Hepatocyte (in vitro differentiated cells): ENCODE measurements around the gene SPAG16. TPM values are rescaled to one million over a fixed set of nuclear protein-coding genes. Genes with fewer than 3 reads are reported as not detected.

Experiments
- DNase-seq: peaks from one replicate; pipeline ENCODE4 v3.0.0-alpha.2; 2016; ENCODE audit warnings: low spot score
- H2AFZ ChIP-seq: fragments of 200-600 bp; sonication (generic); 2 replicates; pipeline ENCODE4 v1.6.0; 2016; ENCODE audit warnings: antibody characterized with exemption, mild to moderate bottlenecking
- H3K27ac ChIP-seq: fragments of 200-600 bp; sonication (generic); 2 replicates; pipeline ENCODE4 v1.5.1; 2016; ENCODE audit warnings: mild to moderate bottlenecking
- H3K27me3 ChIP-seq: fragments of 200-600 bp; sonication (generic); 2 replicates; pipeline ENCODE4 v1.6.1; 2016
- H3K36me3 ChIP-seq: fragments of 200-600 bp; sonication (generic); replicated peaks from 2 replicates; pipeline ENCODE4 v1.5.1; 2016; ENCODE audit warnings: low read depth; ENCODE audit not compliant: insufficient read depth
- H3K4me1 ChIP-seq: fragments of 200-600 bp; sonication (generic); 2 replicates; pipeline ENCODE4 v1.5.1; 2016; ENCODE audit warnings: mild to moderate bottlenecking, moderate library complexity; ENCODE audit not compliant: insufficient read depth
- H3K4me2 ChIP-seq: fragments of 200-600 bp; sonication (generic); 2 replicates; pipeline ENCODE4 v1.6.0; 2016
- H3K4me3 ChIP-seq: fragments of 200-600 bp; sonication (generic); 2 replicates; pipeline ENCODE4 v1.5.1; 2016; ENCODE audit warnings: mild to moderate bottlenecking
- H3K79me2 ChIP-seq: fragments of 200-600 bp; sonication (generic); 2 replicates; pipeline ENCODE4 v1.6.0; 2017; ENCODE audit warnings: mild to moderate bottlenecking
- H3K9me2 ChIP-seq: fragments of 200-600 bp; sonication (generic); replicated peaks from 2 replicates; pipeline ENCODE4 v1.6.0; 2017; ENCODE audit warnings: mild to moderate bottlenecking; ENCODE audit not compliant: insufficient read depth
- H3K9me3 ChIP-seq: fragments of 200-600 bp; sonication (generic); 2 replicates; pipeline ENCODE4 v1.5.1; 2016; ENCODE audit warnings: low read depth, mild to moderate bottlenecking
- H4K20me1 ChIP-seq: fragments of 200-600 bp; sonication (generic); 2 replicates; pipeline ENCODE4 v1.6.0; 2016; ENCODE audit warnings: mild to moderate bottlenecking; ENCODE audit not compliant: insufficient read depth, poor library complexity, severe bottlenecking
- EZH2 ChIP-seq: fragments of 200-600 bp; sonication (generic); IDR thresholded peaks from 2 replicates; pipeline ENCODE4 v1.6.1; 2016; ENCODE audit warnings: antibody characterized with exemption, mild to moderate bottlenecking, borderline replicate concordance
- EZH2phosphoT487 ChIP-seq: fragments of 200-600 bp; sonication (generic); IDR thresholded peaks from one replicate; pipeline ENCODE4 v1.6.1; 2018; ENCODE audit warnings: antibody characterized with exemption, mild to moderate bottlenecking, low read depth, moderate library complexity; ENCODE audit not compliant: unreplicated experiment, severe bottlenecking
- WGBS: methylation state at CpG from one replicate; pipeline ENCODE4 v1.1.6; 2016; ENCODE audit warnings: low lambda C conversion rate; ENCODE audit errors: missing lambda C conversion rate; 5-methylcytosine and 5-hydroxymethylcytosine counted together
- polyA plus RNA-seq: library from polyadenylated mRNA; unstranded; fragments of >200 nt; fragmentation: Nextera tagmentation; extraction: Ambion mirVana; gene quantifications from 2 replicates; pipeline ENCODE4 v1.2.1, GENCODE V29; 2016
- total RNA-seq: library from RNA; depleted of rRNA; stranded (reverse); fragments of >200 nt; gene quantifications from 2 replicates; pipeline ENCODE4 v1.2.3, GENCODE V29; 2014
- TF ChIP-seq, protein P1 (sequence below): fragments of 200-600 bp; sonication (generic); IDR thresholded peaks from 2 replicates; pipeline ENCODE4 v1.5.1; 2016; ENCODE audit warnings: antibody characterized with exemption, mild to moderate bottlenecking; ENCODE audit not compliant: poor library complexity

SPAG16 gene
- total and polyA plus RNA-seq, 2 experiments from 2014 or later = 52.1 to 56.9 TPM

DNA sequence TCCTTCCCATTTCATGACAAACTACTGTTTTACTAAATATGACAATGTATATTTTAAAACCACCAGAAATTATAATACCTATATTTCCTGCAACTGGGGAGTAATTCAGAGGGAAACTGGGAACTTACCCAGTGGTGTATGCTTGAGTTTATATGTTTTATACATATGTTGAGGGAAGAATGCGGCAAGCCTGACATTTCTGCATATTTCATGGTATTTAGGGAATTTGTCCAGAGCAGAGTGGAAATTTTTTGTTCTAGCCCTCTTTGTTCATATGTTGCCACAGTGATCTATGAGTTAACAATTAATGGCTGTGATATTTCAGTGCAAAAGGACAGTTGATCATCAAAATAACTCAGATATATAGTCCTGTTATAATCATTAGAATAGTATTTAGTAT is 895.8 kb downstream of the SPAG16 start:
- H3K27me3 ChIP-seq = no peaks in the 10 kb centered on the region
- no peaks in the 10 kb centered on the region for H3K4me1 ChIP-seq
- no peaks in the 10 kb centered on the region for H3K36me3 ChIP-seq
- no peaks in the 10 kb centered on the region for H3K79me2 ChIP-seq
- no peaks in the 10 kb centered on the region for H3K9me3 ChIP-seq
- 97% methylated on average over 1 of the region's 1 CpG for WGBS
- no peak for DNase-seq
- H3K4me3 ChIP-seq = no peak overlapping the region
- H3K27ac ChIP-seq = no peak overlapping the region
- no peak for TF ChIP-seq EZH2
- TF ChIP-seq EZH2phosphoT487 = no peak
- TF ChIP-seq, protein P1, sequence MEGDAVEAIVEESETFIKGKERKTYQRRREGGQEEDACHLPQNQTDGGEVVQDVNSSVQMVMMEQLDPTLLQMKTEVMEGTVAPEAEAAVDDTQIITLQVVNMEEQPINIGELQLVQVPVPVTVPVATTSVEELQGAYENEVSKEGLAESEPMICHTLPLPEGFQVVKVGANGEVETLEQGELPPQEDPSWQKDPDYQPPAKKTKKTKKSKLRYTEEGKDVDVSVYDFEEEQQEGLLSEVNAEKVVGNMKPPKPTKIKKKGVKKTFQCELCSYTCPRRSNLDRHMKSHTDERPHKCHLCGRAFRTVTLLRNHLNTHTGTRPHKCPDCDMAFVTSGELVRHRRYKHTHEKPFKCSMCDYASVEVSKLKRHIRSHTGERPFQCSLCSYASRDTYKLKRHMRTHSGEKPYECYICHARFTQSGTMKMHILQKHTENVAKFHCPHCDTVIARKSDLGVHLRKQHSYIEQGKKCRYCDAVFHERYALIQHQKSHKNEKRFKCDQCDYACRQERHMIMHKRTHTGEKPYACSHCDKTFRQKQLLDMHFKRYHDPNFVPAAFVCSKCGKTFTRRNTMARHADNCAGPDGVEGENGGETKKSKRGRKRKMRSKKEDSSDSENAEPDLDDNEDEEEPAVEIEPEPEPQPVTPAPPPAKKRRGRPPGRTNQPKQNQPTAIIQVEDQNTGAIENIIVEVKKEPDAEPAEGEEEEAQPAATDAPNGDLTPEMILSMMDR = no peak
- H3K4me2 ChIP-seq = no peak overlapping the region
- H3K9me2 ChIP-seq = no peaks in the 10 kb centered on the region
- no peak overlapping the region for H2AFZ ChIP-seq
- no peaks in the 10 kb centered on the region for H4K20me1 ChIP-seq

DNA sequence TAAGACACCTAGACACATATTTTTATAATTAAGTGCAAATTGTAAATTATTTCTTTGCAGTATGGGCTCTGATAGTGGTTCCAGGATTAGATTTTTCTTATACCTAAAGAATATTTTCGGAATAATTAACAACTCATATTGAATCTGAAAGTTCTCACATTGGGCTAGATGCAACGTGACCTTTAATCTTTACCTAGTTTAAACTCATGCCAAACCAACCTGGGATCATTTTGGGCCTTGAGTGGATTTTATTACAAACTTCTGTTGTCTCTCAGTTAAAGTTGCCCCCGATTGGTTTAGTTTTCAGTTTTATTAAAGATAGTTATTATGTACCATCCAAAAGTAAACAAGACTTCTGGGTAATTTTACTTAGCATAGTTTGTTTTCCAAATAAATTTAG is 896.4 kb downstream of the SPAG16 start:
- H2AFZ ChIP-seq = no peak overlapping the region
- H3K27ac ChIP-seq = no peak overlapping the region
- H3K9me3 ChIP-seq = no peaks in the 10 kb centered on the region
- H3K4me1 ChIP-seq = no peaks in the 10 kb centered on the region
- DNase-seq = no peak
- TF ChIP-seq EZH2 (no peak), EZH2phosphoT487 (no peak)
- TF ChIP-seq, protein P1 = no peak
- 85% methylated on average over 3 of the region's 3 CpGs for WGBS
- no peaks in the 10 kb centered on the region for H3K27me3 ChIP-seq
- H3K4me2 ChIP-seq = no peak overlapping the region
- H3K36me3 ChIP-seq = no peaks in the 10 kb centered on the region
- H3K9me2 ChIP-seq = no peaks in the 10 kb centered on the region
- no peaks in the 10 kb centered on the region for H4K20me1 ChIP-seq
- H3K79me2 ChIP-seq = no peaks in the 10 kb centered on the region
- H3K4me3 ChIP-seq = no peak overlapping the region

DNA sequence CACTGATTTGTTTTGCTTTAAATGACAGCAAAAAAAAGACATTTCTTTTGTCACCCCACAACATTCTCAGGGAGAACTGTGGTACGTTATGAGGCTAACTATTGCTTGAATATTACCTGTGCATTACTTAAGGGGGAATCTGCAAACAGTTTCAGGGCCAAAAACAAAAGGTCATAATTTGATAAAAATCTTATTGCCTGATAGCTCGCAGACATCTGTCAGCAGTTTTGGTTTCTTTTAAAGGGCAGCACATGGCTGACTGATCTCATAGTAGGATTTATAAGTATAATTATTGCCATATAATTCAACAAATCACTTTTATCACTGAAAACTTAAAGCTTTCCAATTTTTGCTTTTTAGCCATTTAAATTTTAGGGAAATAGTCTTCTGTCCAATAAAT is 900.2 kb downstream of the SPAG16 start:
- 70% methylated on average over 2 of the region's 2 CpGs for WGBS

More for the DNA sequence above, 900.2 kb downstream of the SPAG16 start:
- Histone ChIP-seq H3K27ac (no peak overlapping the region), H3K4me1 (no peaks in the 10 kb centered on the region), H3K36me3 (no peaks in the 10 kb centered on the region), H3K27me3 (no peaks in the 10 kb centered on the region), H3K79me2 (no peaks in the 10 kb centered on the region), H4K20me1 (no peaks in the 10 kb centered on the region), H3K9me3 (no peaks in the 10 kb centered on the region), H3K4me3 (no peak overlapping the region), H3K4me2 (no peak overlapping the region), H3K9me2 (no peaks in the 10 kb centered on the region), H2AFZ (no peak overlapping the region)
- TF ChIP-seq EZH2phosphoT487 (no peak), EZH2 (no peak)
- TF ChIP-seq, protein P1 = no peak
- no peak for DNase-seq
